SK-N-SH (cell line): ENCODE data around the gene B3GNT7. TPM values are rescaled to one million over a fixed set of nuclear protein-coding genes. Genes with fewer than 3 reads are reported as not detected.

Experiments
- CTCF ChIA-PET: fragments of 300-600, 350-600 bp; formaldehyde crosslinking; extraction: SDS; loops from one replicate; lab custom pipeline; 2021; lab: Yijun Ruan, JAX
- POLR2A ChIA-PET: fragments of 350-600 bp; sonication (Branson Sonifier 250); formaldehyde crosslinking; extraction: SDS; loops from one replicate; lab custom pipeline; 2020; ENCODE audit warnings: antibody characterized with exemption, inconsistent platforms; lab: Yijun Ruan, JAX
- DNase-seq: peaks from one replicate; pipeline ENCODE4 v3.0.0; 2012
- H2AFZ ChIP-seq: fragments of 200-600 bp; sonication (generic); 2 replicates; pipeline ENCODE4 v1.8.1; 2016; ENCODE audit warnings: antibody characterized with exemption, mild to moderate bottlenecking, low read depth
- H3F3A ChIP-seq: fragments of 200-600 bp; sonication (generic); replicated peaks from 2 replicates; pipeline ENCODE3; 2016; ENCODE audit warnings: antibody characterized with exemption, mild to moderate bottlenecking; ENCODE audit not compliant: insufficient read depth
- H3K27ac ChIP-seq, 2 experiments: fragments of 200-500 bp in 1 of 2; fragments of 200-600 bp in 1 of 2; sonication (Bioruptor generic) in 1 of 2; sonication (generic), shearing (Covaris generic) in 1 of 2; 2 replicates each; pipeline versions ENCODE4 v1.5.1 to v1.6.1; 2014 to 2016; ENCODE audit warnings: low read depth in 2 of 2, inconsistent platforms in 1 of 2, low read length in 1 of 2, mild to moderate bottlenecking in 1 of 2, mixed read lengths in 1 of 2
- H3K27me3 ChIP-seq: fragments of 200-600 bp; sonication (generic), shearing (Covaris generic); 2 replicates; pipeline ENCODE4 v1.6.1; 2016; ENCODE audit warnings: mixed run types; ENCODE audit not compliant: insufficient read depth
- H3K36me3 ChIP-seq, 2 experiments: fragments of 200-500 bp in 1 of 2; fragments of 200-600 bp in 1 of 2; sonication (Bioruptor generic) in 1 of 2; sonication (generic) in 1 of 2; replicated peaks in 1 of 2; 2 replicates each; pipeline versions ENCODE3 to v1.5.1; 2014 to 2016; ENCODE audit warnings: low read length in 1 of 2, mild to moderate bottlenecking in 1 of 2; ENCODE audit not compliant: insufficient read depth in 2 of 2, control insufficient read depth in 1 of 2
- H3K4me1 ChIP-seq, 2 experiments: fragments of 200-500 bp in 1 of 2; fragments of 200-600 bp in 1 of 2; sonication (Bioruptor generic) in 1 of 2; sonication (generic), shearing (Covaris generic) in 1 of 2; 2 replicates each; pipeline versions ENCODE4 v1.5.1 to v1.6.1; 2014 to 2016; ENCODE audit warnings: low read depth in 1 of 2, low read length in 1 of 2, mixed run types in 1 of 2; ENCODE audit not compliant: insufficient read depth in 2 of 2, control insufficient read depth in 1 of 2
- H3K4me2 ChIP-seq: fragments of 200-600 bp; sonication (generic), shearing (Covaris generic); 2 replicates; pipeline ENCODE4 v1.6.1; 2017; ENCODE audit warnings: mixed run types
- H3K4me3 ChIP-seq, 2 experiments: fragments of 200-500 bp in 1 of 2; fragments of 200-600 bp in 1 of 2; sonication (Bioruptor generic) in 1 of 2; sonication (generic), shearing (Covaris generic) in 1 of 2; 2 replicates each; pipeline versions ENCODE4 v1.5.1 to v1.8.1; 2014 to 2016; ENCODE audit warnings: low read depth in 2 of 2, inconsistent platforms in 1 of 2, low read length in 1 of 2, mild to moderate bottlenecking in 1 of 2, mixed read lengths in 1 of 2, moderate library complexity in 1 of 2
- H3K79me2 ChIP-seq: fragments of 200-600 bp; sonication (generic); 2 replicates; pipeline ENCODE4 v1.8.1; 2017; ENCODE audit warnings: mild to moderate bottlenecking; ENCODE audit not compliant: insufficient read depth
- H3K9ac ChIP-seq: fragments of 200-600 bp; sonication (generic); 2 replicates; pipeline ENCODE4 v1.6.1; 2017; ENCODE audit warnings: mixed run types
- H3K9me2 ChIP-seq: fragments of 200-600 bp; sonication (generic); 2 replicates; pipeline ENCODE4 v1.6.1; 2017; ENCODE audit warnings: mixed run types
- H3K9me3 ChIP-seq: fragments of 200-600 bp; sonication (generic); 2 replicates; pipeline ENCODE4 v1.6.1; 2017; ENCODE audit warnings: mixed run types, mild to moderate bottlenecking, moderate library complexity
- H4K20me1 ChIP-seq: fragments of 200-600 bp; sonication (generic); 2 replicates; pipeline ENCODE4 v1.6.1; 2017; ENCODE audit warnings: mild to moderate bottlenecking, mixed run types; ENCODE audit not compliant: insufficient read depth
- CHD2 ChIP-seq: fragments of 150-350 bp; IDR thresholded peaks from 2 replicates; pipeline ENCODE4 v1.6.1; 2018; ENCODE audit warnings: low read length; ENCODE audit not compliant: partially characterized antibody
- EZH2phosphoT487 ChIP-seq: fragments of 200-600 bp; sonication (generic); IDR thresholded peaks from 2 replicates; pipeline ENCODE4 v1.6.1; 2017; ENCODE audit warnings: low read depth, mixed run types, mild to moderate bottlenecking, antibody characterized with exemption, moderate library complexity, borderline replicate concordance
- FOSL2 ChIP-seq: IDR thresholded peaks from 2 replicates; pipeline ENCODE4 v1.4.0; 2012; ENCODE audit warnings: low read depth, mild to moderate bottlenecking, moderate library complexity, borderline replicate concordance
- FOXJ3 ChIP-seq: sonication (generic); formaldehyde crosslinking; IDR thresholded peaks from 2 replicates; pipeline ENCODE4 v1.5.1; 2020; ENCODE audit warnings: mild to moderate bottlenecking, missing genetic modification reagents
- FOXM1 ChIP-seq: IDR thresholded peaks from 2 replicates; pipeline ENCODE4 v1.4.0; 2012; ENCODE audit warnings: low read depth, mild to moderate bottlenecking
- JUND ChIP-seq: IDR thresholded peaks from 2 replicates; pipeline ENCODE4 v1.4.0; 2012
- MAX ChIP-seq: IDR thresholded peaks from 2 replicates; pipeline ENCODE4 v1.4.0; 2012; ENCODE audit warnings: low read depth
- MEF2A ChIP-seq: IDR thresholded peaks from 2 replicates; pipeline ENCODE4 v1.4.0; 2012; ENCODE audit warnings: low read depth, borderline replicate concordance
- MXI1 ChIP-seq: IDR thresholded peaks from 2 replicates; pipeline ENCODE4 v1.6.1; 2012; ENCODE audit warnings: mild to moderate bottlenecking, low read depth, low read length, improper control_type of control experiment
- NFIC ChIP-seq: IDR thresholded peaks from 2 replicates; pipeline ENCODE4 v1.4.0; 2012; ENCODE audit warnings: borderline replicate concordance
- NRF1 ChIP-seq: IDR thresholded peaks from 2 replicates; pipeline ENCODE4 v1.6.1; 2012; ENCODE audit warnings: low read depth, mild to moderate bottlenecking, low read length
- POLR2AphosphoS5 ChIP-seq: IDR thresholded peaks from 2 replicates; pipeline ENCODE4 v1.6.1; 2012; ENCODE audit warnings: low read depth, low read length
- RAD21 ChIP-seq: IDR thresholded peaks from 2 replicates; pipeline ENCODE4 v1.6.1; 2012; ENCODE audit warnings: mild to moderate bottlenecking, low read length
- RXRA ChIP-seq: IDR thresholded peaks from 2 replicates; pipeline ENCODE4 v1.4.0; 2012; ENCODE audit warnings: low read depth, mild to moderate bottlenecking, borderline replicate concordance
- SIN3A ChIP-seq: IDR thresholded peaks from 2 replicates; pipeline ENCODE4 v1.6.1; 2012; ENCODE audit warnings: low read depth, mild to moderate bottlenecking, low read length, moderate library complexity, borderline replicate concordance
- TAF1 ChIP-seq: IDR thresholded peaks from 2 replicates; pipeline ENCODE4 v1.6.1; 2012; ENCODE audit warnings: low read depth, mild to moderate bottlenecking, low read length, moderate library complexity, borderline replicate concordance
- TCF12 ChIP-seq: IDR thresholded peaks from 2 replicates; pipeline ENCODE4 v1.4.0; 2012
- TEAD4 ChIP-seq: IDR thresholded peaks from 2 replicates; pipeline ENCODE4 v1.4.0; 2012; ENCODE audit warnings: mild to moderate bottlenecking, borderline replicate concordance; ENCODE audit not compliant: insufficient read depth
- USF2 ChIP-seq: fragments of 150-350 bp; IDR thresholded peaks from 2 replicates; pipeline ENCODE4 v1.6.1; 2017; ENCODE audit warnings: antibody characterized with exemption, low read length, low read depth, borderline replicate concordance
- ZBTB33 ChIP-seq: IDR thresholded peaks from 2 replicates; pipeline ENCODE4 v1.4.0; 2012; ENCODE audit warnings: low read depth, borderline replicate concordance
- WGBS: methylation state at CpG from one replicate; pipeline ENCODE4 v1.1.6; 2017; ENCODE audit warnings: low lambda C conversion rate; 5-methylcytosine and 5-hydroxymethylcytosine counted together
- polyA plus RNA-seq, 3 experiments: library from polyadenylated mRNA; depleted of rRNA; stranded (reverse); fragments of >200 nt; gene quantifications; 2 replicates each; pipeline ENCODE4 v1.2.3, GENCODE V29; 2012
- TF ChIP-seq, protein P1 (sequence below): IDR thresholded peaks from 2 replicates; pipeline ENCODE4; 2012
- TF ChIP-seq, protein P2 (sequence below): fragments of 150-350 bp; IDR thresholded peaks from 2 replicates; pipeline ENCODE4 v1.6.1; 2016; ENCODE audit warnings: mild to moderate bottlenecking, low read depth, low read length

Gene B3GNT7
- polyA plus RNA-seq, 1 of the 3 experiments (the other 2 are of a cell fraction): 0.12 TPM

DNA sequence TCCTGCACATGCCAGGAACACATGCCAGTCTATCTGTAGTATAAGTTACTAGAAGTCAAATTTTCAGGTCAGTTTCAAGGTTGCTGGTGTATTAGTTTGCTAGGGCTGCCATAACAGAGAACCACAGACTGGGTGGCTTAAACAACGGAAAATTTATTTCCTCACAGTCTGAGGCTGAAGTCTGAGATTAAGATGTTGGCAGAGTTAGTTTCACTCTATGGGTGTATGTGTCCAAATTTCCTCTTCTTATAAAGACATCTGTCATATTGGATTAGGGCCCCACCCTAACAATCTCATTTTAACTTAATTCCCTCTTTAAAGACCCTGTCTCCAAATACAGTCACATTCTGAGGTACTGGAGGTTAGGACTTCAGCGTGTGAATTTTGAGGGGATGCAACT, 26.5 kb downstream of the B3GNT7 start:
- no peaks in the 10 kb centered on the region for H3K79me2 ChIP-seq
- no peaks in the 10 kb centered on the region for H4K20me1 ChIP-seq
- H3K27me3 ChIP-seq: no peaks in the 10 kb centered on the region
- 88% methylated on average over 2 of the region's 2 CpGs for WGBS
- H3K4me1 ChIP-seq: no peaks in the 10 kb centered on the region
- H3F3A ChIP-seq: no peaks in the 10 kb centered on the region
- no peaks in the 10 kb centered on the region for H3K9me3 ChIP-seq
- no peak for DNase-seq
- TF ChIP-seq NRF1 (no peak), FOSL2 (no peak), POLR2AphosphoS5 (no peak), TAF1 (no peak), MXI1 (no peak), MEF2A (no peak), TCF12 (no peak), TEAD4 (no peak), SIN3A (no peak), RAD21 (no peak), ZBTB33 (no peak), JUND (no peak), EZH2phosphoT487 (no peak)
- TF ChIP-seq, protein P1, sequence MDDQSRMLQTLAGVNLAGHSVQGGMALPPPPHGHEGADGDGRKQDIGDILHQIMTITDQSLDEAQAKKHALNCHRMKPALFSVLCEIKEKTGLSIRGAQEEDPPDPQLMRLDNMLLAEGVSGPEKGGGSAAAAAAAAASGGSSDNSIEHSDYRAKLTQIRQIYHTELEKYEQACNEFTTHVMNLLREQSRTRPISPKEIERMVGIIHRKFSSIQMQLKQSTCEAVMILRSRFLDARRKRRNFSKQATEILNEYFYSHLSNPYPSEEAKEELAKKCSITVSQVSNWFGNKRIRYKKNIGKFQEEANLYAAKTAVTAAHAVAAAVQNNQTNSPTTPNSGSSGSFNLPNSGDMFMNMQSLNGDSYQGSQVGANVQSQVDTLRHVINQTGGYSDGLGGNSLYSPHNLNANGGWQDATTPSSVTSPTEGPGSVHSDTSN: no peak
- no peak overlapping the region for H3K4me3 ChIP-seq
- no peaks in the 10 kb centered on the region for H3K36me3 ChIP-seq
- H3K4me2 ChIP-seq: no peak overlapping the region
- no peak overlapping the region for H3K27ac ChIP-seq
- no peak overlapping the region for H2AFZ ChIP-seq
- POLR2A ChIA-PET: no interaction called here
- H3K9ac ChIP-seq: no peak overlapping the region
- no peaks in the 10 kb centered on the region for H3K9me2 ChIP-seq
- CTCF ChIA-PET: interaction anchor here (1.5 to 4.4 kb wide), 4 partner anchors 10 to 195 kb away, joined by 4 to 27 read pairs (median 10); no protein-coding TSS in a partner anchor

DNA sequence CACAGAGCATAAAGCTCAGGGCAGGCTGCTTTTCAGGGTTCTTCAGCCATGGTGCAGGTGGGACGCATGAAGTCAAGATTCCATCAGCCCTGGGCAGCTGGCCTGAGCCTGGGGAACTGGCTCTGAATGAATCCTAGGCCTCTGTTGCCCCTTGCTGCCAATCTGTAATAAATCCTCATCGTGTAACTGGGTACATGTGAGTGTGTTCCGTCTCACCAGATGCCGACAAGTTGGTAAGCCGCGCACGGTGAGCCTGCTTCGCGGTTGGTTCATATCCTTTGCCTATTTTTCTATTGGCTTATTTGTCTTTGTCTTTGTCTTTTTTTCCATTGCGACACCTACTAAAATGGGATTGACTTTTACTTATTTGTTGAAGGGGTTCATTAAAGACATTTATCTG, 27.7 kb downstream of the B3GNT7 start:
- H3F3A ChIP-seq: no peaks in the 10 kb centered on the region
- no peaks in the 10 kb centered on the region for H3K27me3 ChIP-seq
- POLR2A ChIA-PET: no interaction called here
- DNase-seq: no peak
- H3K9ac ChIP-seq: no peak overlapping the region
- H3K79me2 ChIP-seq: no peaks in the 10 kb centered on the region
- no peak overlapping the region for H3K4me3 ChIP-seq
- H3K4me2 ChIP-seq: no peak overlapping the region
- H3K4me1 ChIP-seq: no peaks in the 10 kb centered on the region
- no peaks in the 10 kb centered on the region for H3K9me3 ChIP-seq
- H2AFZ ChIP-seq: no peak overlapping the region
- TF ChIP-seq, protein P2, sequence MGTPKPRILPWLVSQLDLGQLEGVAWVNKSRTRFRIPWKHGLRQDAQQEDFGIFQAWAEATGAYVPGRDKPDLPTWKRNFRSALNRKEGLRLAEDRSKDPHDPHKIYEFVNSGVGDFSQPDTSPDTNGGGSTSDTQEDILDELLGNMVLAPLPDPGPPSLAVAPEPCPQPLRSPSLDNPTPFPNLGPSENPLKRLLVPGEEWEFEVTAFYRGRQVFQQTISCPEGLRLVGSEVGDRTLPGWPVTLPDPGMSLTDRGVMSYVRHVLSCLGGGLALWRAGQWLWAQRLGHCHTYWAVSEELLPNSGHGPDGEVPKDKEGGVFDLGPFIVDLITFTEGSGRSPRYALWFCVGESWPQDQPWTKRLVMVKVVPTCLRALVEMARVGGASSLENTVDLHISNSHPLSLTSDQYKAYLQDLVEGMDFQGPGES: no peak
- no peak for TF ChIP-seq NRF1
- no peak for TF ChIP-seq FOSL2
- no peak for TF ChIP-seq RAD21
- TF ChIP-seq MAX: no peak
- no peak for TF ChIP-seq NFIC
- TF ChIP-seq EZH2phosphoT487: no peak
- TF ChIP-seq RXRA: no peak
- no peak for TF ChIP-seq CHD2
- no peak for TF ChIP-seq FOXM1
- TF ChIP-seq USF2: no peak
- no peak for TF ChIP-seq FOXJ3
- TF ChIP-seq, protein P1: no peak
- no peak for TF ChIP-seq POLR2AphosphoS5
- TF ChIP-seq MXI1: no peak
- no peak overlapping the region for H3K27ac ChIP-seq
- H4K20me1 ChIP-seq: no peaks in the 10 kb centered on the region
- CTCF ChIA-PET: interaction anchor here (0.8 to 4.4 kb wide), 4 partner anchors 11 to 319 kb away, joined by 3 to 27 read pairs (median 6); no protein-coding TSS in a partner anchor
- no peaks in the 10 kb centered on the region for H3K36me3 ChIP-seq
- no peaks in the 10 kb centered on the region for H3K9me2 ChIP-seq
- 91% methylated on average over 10 of the region's 10 CpGs for WGBS
